GM21786 (cell line): ENCODE results near the gene ZCCHC7.
"Not testable (repeated sequence)": the region's sequence is repeated elsewhere in the genome, so short reads cannot be mapped to it uniquely, and the experiment has no call there.

Experiments
- ATAC-seq: cut with Tn5 transposase; IDR thresholded peaks from one replicate; pipeline ENCODE4 v1.9.1; 2021; ENCODE audit not compliant: unreplicated experiment

Gene ZCCHC7

GRCh38 chr9:37395663-37396062 is 275.3 kb downstream of the ZCCHC7 start:
- no peak for ATAC-seq

GRCh38 chr9:37397948-37398347 is 277.6 kb downstream of the ZCCHC7 start:
- ATAC-seq, result not testable (repeated sequence)

GRCh38 chr9:37398464-37399025 is 278.2 kb downstream of the ZCCHC7 start:
- ATAC-seq, result no peak

- no peak for ATAC-seq
Measured at GRCh38 chr9:37399336-37399735, 279.0 kb downstream of the ZCCHC7 start.

- ATAC-seq, result no peak
Measured at GRCh38 chr9:37404590-37404989, 284.2 kb downstream of the ZCCHC7 start.

- ATAC-seq, result no peak
Measured at GRCh38 chr9:37405350-37405749, 285.0 kb downstream of the ZCCHC7 start.

GRCh38 chr9:37405764-37406380 is 285.5 kb downstream of the ZCCHC7 start:
- no peak for ATAC-seq

GRCh38 chr9:37406603-37407401 is 286.4 kb downstream of the ZCCHC7 start:
- no peak for ATAC-seq

GRCh38 chr9:37407468-37407867 is 287.1 kb downstream of the ZCCHC7 start:
- ATAC-seq, result no peak
